GM12891 (cell line): ENCODE measurements around the gene UBL4B.
A peak's percentile ranks its signal among the peaks of the same experiment; 100 is the strongest.

Source experiments
- DNase-seq: peaks from one replicate; pipeline ENCODE4 v3.0.0; 2011; ENCODE audit warnings: low spot score; ENCODE audit not compliant: insufficient read length
- FAIRE-seq: peaks from 2 replicates; lab custom pipeline; 2011; peaks lifted over from hg19 to GRCh38; lab: Jason Lieb, UNC
- PAX5 ChIP-seq: IDR thresholded peaks from 2 replicates; pipeline ENCODE4 v1.6.1; 2011; ENCODE audit warnings: low read length, moderate library complexity, mild to moderate bottlenecking; ENCODE audit not compliant: insufficient read depth, severe bottlenecking
- POLR2A ChIP-seq: IDR thresholded peaks from 2 replicates; pipeline ENCODE4 v1.6.1; 2011; ENCODE audit warnings: low read depth, low read length, control low read depth
- POLR2AphosphoS5 ChIP-seq: IDR thresholded peaks from 2 replicates; pipeline ENCODE4 v1.6.1; 2011; ENCODE audit warnings: low read depth, low read length, control low read depth
- POU2F2 ChIP-seq: IDR thresholded peaks from 2 replicates; pipeline ENCODE4 v1.6.1; 2011; ENCODE audit warnings: low read depth, mild to moderate bottlenecking, control low read depth, low read length, moderate library complexity
- SPI1 ChIP-seq: IDR thresholded peaks from 2 replicates; pipeline ENCODE4 v1.6.1; 2011; ENCODE audit warnings: low read depth, low read length, control low read depth
- TAF1 ChIP-seq: IDR thresholded peaks from 2 replicates; pipeline ENCODE4 v1.6.1; 2011; ENCODE audit warnings: low read depth, low read length, control low read depth

UBL4B gene

GRCh38 chr1:110094931-110095654 is 17.1 kb upstream of the UBL4B start:
- no peak for FAIRE-seq
- no peak for DNase-seq
- TF ChIP-seq SPI1 (no peak), POLR2AphosphoS5 (no peak), POU2F2 (no peak), TAF1 (no peak), POLR2A (no peak), PAX5 (no peak)

GRCh38 chr1:110097507-110098221 is 14.6 kb upstream of the UBL4B start:
- no peak for FAIRE-seq
- TF ChIP-seq POU2F2 (no peak), SPI1 (no peak), POLR2A (no peak), PAX5 (no peak), TAF1 (no peak), POLR2AphosphoS5 (no peak)
- DNase-seq = no peak

- TF ChIP-seq POU2F2 (no peak), SPI1 (no peak), PAX5 (no peak), TAF1 (no peak), POLR2AphosphoS5 (no peak), POLR2A (no peak)
- no peak for FAIRE-seq
- no peak for DNase-seq
Observed at GRCh38 chr1:110098222-110099026, 13.8 kb upstream of the UBL4B start.

DNA sequence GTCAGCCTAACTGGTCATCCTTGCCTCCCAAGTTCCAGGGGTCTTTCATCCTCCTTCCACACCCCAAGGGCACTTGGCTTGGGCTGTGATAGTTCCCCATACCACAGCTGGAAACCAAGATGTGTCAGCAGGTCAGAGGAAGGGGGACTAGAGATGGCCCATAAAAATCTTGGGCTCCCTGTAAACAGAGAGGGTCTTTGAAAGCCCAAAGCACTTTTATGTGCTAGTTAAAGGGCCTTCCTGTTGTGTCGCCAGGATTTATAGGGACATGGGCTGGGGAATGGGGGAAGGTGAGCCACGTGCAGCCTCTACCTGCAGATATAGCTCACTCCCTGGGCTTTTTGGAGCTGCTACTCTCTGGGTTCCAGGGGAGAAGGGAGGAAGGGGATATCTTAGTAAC is 11.9 kb upstream of the UBL4B start:
- DNase-seq = no peak
- TF ChIP-seq SPI1 (no peak), PAX5 (no peak), POLR2AphosphoS5 (no peak), POLR2A (no peak), TAF1 (no peak), POU2F2 (no peak)
- no peak for FAIRE-seq

GRCh38 chr1:110102081-110102480 is 10.2 kb upstream of the UBL4B start:
- peak; percentile 72 for FAIRE-seq
- peak; percentile 39 for DNase-seq
- no peak for TF ChIP-seq SPI1
- TF ChIP-seq PAX5 = no peak
- no peak for TF ChIP-seq POLR2A
- TF ChIP-seq POLR2AphosphoS5 = no peak
- TF ChIP-seq TAF1 = no peak
- no peak for TF ChIP-seq POU2F2

- FAIRE-seq = peak; percentile 90
Observed at GRCh38 chr1:110106013-110106941, 6.0 kb upstream of the UBL4B start.

DNA sequence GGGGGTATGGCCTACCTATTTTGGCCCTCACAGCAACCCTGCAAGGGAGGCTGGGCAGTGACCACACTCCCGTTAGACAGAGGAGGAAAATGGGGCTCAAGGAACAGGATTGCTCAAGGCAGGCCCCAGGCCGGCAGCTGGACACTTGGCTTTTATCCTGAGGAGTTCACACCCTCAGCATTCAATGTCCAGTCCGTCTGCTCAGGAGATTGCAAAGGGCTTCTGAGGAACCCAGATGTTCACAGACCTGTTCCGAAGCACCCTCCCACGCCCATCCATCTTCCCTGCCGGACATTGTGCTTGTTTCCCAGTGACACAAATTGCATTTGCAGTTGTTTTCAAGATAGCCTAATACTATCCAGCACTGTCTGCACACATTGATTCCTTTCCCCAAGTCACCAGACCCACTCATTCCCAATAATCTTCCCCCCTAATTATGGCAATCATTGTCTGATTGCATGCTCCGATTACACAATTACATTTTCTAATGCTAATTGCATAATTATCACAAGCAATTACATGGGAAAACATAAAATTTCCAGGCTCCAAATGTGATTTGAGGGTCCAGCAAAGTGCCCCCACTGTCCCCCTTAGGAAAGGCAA is 4.3 kb upstream of the UBL4B start:
- TF ChIP-seq SPI1 = no peak
- no peak for TF ChIP-seq POLR2A
- DNase-seq (no peak), FAIRE-seq (no peak)

More at GRCh38 chr1:110106013-110106941, 6.0 kb upstream of the UBL4B start:
- DNase-seq = peak; percentile 67
- TF ChIP-seq TAF1 = no peak
- no peak for TF ChIP-seq POU2F2
- TF ChIP-seq SPI1 = no peak
- no peak for TF ChIP-seq POLR2A
- TF ChIP-seq POLR2AphosphoS5 = no peak
- no peak for TF ChIP-seq PAX5

DNA sequence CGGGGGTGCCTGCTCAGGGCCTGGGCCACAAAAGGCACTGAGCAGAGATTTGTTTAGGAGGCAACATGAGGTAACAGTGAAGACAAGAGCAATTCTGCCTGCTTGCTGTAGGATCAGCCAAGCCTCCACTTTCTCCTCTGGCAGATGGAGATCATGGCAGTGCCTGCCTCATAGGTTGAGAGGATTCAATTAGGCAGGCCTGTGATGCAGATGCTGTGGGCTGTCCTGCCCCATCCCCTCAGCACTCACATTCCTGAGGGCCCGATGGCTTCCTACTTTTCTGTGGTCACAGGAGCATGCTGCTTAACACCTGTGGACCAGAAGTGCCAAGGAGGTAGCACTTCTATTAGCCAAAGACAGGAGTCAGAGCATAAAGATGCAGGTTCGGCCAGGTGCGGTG is 1.2 kb upstream of the UBL4B start:
- TF ChIP-seq SPI1 (no peak), POLR2A (no peak), PAX5 (no peak), TAF1 (no peak), POU2F2 (no peak), POLR2AphosphoS5 (no peak)
- FAIRE-seq (no peak), DNase-seq (no peak)

DNA sequence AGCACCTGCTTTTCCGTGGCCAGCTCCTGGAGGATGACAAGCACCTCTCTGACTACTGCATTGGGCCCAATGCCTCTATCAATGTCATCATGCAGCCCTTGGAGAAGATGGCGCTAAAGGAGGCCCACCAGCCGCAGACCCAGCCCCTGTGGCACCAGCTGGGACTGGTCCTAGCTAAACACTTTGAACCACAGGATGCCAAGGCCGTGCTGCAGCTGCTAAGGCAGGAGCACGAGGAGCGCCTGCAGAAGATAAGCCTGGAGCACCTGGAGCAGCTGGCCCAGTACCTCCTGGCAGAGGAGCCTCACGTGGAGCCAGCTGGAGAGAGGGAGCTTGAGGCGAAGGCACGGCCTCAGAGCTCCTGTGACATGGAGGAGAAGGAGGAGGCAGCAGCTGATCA is 413 bp downstream of the UBL4B start:
- FAIRE-seq (no peak), DNase-seq (no peak)
- no peak for TF ChIP-seq PAX5
- TF ChIP-seq POLR2AphosphoS5 = no peak
